Hepatocyte (in vitro differentiated cells): Measurements from ENCODE around the gene CTNNA2.

Experiments used
- EZH2 ChIP-seq: fragments of 200-600 bp; sonication (generic); IDR thresholded peaks from 2 replicates; pipeline ENCODE4 v1.6.1; 2016; ENCODE audit warnings: antibody characterized with exemption, mild to moderate bottlenecking, borderline replicate concordance
- TF ChIP-seq, protein P1 (sequence below): fragments of 200-600 bp; sonication (generic); IDR thresholded peaks from 2 replicates; pipeline ENCODE4 v1.5.1; 2016; ENCODE audit warnings: antibody characterized with exemption, mild to moderate bottlenecking; ENCODE audit not compliant: poor library complexity

DNA sequence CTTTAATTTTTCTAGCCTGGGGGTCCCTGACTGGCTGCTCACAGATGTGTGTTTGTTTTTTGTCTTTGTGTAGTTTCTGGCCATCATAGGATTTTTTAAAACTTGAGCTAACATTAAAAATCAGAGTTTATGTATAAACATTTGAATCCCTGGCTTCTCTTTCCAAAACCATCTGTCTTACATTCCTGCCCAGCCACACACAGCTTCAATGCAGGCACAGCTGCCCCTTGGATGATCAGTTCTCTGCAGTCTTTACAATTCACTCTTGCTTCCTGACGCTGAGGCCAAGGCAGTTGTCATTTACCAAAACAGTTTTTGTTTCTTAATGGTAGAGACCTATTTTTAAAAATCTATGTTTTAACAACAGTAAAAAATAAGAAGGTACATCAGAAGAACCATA, 960.9 kb downstream of the CTNNA2 start:
- TF ChIP-seq, protein P1, sequence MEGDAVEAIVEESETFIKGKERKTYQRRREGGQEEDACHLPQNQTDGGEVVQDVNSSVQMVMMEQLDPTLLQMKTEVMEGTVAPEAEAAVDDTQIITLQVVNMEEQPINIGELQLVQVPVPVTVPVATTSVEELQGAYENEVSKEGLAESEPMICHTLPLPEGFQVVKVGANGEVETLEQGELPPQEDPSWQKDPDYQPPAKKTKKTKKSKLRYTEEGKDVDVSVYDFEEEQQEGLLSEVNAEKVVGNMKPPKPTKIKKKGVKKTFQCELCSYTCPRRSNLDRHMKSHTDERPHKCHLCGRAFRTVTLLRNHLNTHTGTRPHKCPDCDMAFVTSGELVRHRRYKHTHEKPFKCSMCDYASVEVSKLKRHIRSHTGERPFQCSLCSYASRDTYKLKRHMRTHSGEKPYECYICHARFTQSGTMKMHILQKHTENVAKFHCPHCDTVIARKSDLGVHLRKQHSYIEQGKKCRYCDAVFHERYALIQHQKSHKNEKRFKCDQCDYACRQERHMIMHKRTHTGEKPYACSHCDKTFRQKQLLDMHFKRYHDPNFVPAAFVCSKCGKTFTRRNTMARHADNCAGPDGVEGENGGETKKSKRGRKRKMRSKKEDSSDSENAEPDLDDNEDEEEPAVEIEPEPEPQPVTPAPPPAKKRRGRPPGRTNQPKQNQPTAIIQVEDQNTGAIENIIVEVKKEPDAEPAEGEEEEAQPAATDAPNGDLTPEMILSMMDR: no peak
- TF ChIP-seq EZH2: no peak
